GM19372 (cell line): Measurements from ENCODE around the gene LRP5.
"Not testable (repeated sequence)": the region's sequence is repeated elsewhere in the genome, so short reads cannot be mapped to it uniquely, and the experiment has no call there.

Experiments
- ATAC-seq: cut with Tn5 transposase; IDR thresholded peaks from one replicate; pipeline ENCODE4 v1.9.1; 2021; ENCODE audit warnings: mild to moderate bottlenecking, low read depth, moderate library complexity; ENCODE audit not compliant: unreplicated experiment

Gene LRP5

GRCh38 chr11:68457898-68458249 lies 145.5 kb downstream of the LRP5 start:
- ATAC-seq, result no peak

- ATAC-seq, result not testable (repeated sequence)
These were observed 145.9 kb downstream of the LRP5 start for GRCh38 chr11:68458340-68458739.

GRCh38 chr11:68459886-68460740 lies 147.7 kb downstream of the LRP5 start:
- peak; percentile 75 for ATAC-seq

GRCh38 chr11:68460741-68461574 lies 148.6 kb downstream of the LRP5 start, which contains the start of gene PPP6R3:
Gene PPP6R3 (plus strand): TSS chr11:68460752. CDS start chr11:68537665, 76,913 bp downstream.
- peak; percentile 43 for ATAC-seq

GRCh38 chr11:68461575-68461917 lies 149.2 kb downstream of the LRP5 start:
- no peak for ATAC-seq

- no peak for ATAC-seq
These were observed 151.3 kb downstream of the LRP5 start for GRCh38 chr11:68463714-68464113.

GRCh38 chr11:68467201-68467834 lies 154.9 kb downstream of the LRP5 start:
- ATAC-seq, result no peak

GRCh38 chr11:68468217-68468828 lies 155.9 kb downstream of the LRP5 start:
- ATAC-seq, result no peak

- ATAC-seq, result no peak
These were observed 156.7 kb downstream of the LRP5 start for GRCh38 chr11:68469122-68469521.

GRCh38 chr11:68469642-68470041 lies 157.3 kb downstream of the LRP5 start:
- ATAC-seq, result no peak

GRCh38 chr11:68470304-68470811 lies 158.0 kb downstream of the LRP5 start:
- no peak for ATAC-seq

- no peak for ATAC-seq
These were observed 159.3 kb downstream of the LRP5 start for GRCh38 chr11:68471360-68472340.

- no peak for ATAC-seq
These were observed 160.4 kb downstream of the LRP5 start for GRCh38 chr11:68472778-68473177.

- no peak for ATAC-seq
These were observed 161.3 kb downstream of the LRP5 start for GRCh38 chr11:68473693-68474092.

- ATAC-seq, result not testable (repeated sequence)
These were observed 163.2 kb downstream of the LRP5 start for GRCh38 chr11:68475626-68476025.

- no peak for ATAC-seq
These were observed 167.0 kb downstream of the LRP5 start for GRCh38 chr11:68479390-68479789.

- no peak for ATAC-seq
These were observed 167.8 kb downstream of the LRP5 start for GRCh38 chr11:68480193-68480592.

GRCh38 chr11:68480852-68481510 lies 168.6 kb downstream of the LRP5 start:
- no peak for ATAC-seq
